Mammary epithelial cell (primary cell): Measurements from ENCODE around the gene MPRIP.

ENCODE experiments used
- CTCF ChIP-seq, 2 donors: IDR thresholded peaks in 1 of 2; conservative IDR thresholded peaks in 1 of 2; 2 replicates each; pipeline ENCODE4 v1.5.1; 2011 to 2012; ENCODE audit warnings: inconsistent platforms in 2 of 2, low read length in 2 of 2, mild to moderate bottlenecking in 2 of 2, control low read depth in 1 of 2, low read depth in 1 of 2; ENCODE audit not compliant: insufficient read depth in 1 of 2; ENCODE audit errors: extremely low read depth in 1 of 2
- EZH2 ChIP-seq: IDR thresholded peaks from 2 replicates; pipeline ENCODE4 v1.6.1; 2012; ENCODE audit warnings: low read length, inconsistent platforms, borderline replicate concordance

- TF ChIP-seq CTCF (conservative IDR thresholded peaks at IDR 0.05 in 1 of 2, IDR thresholded peaks at IDR 0.05 in 1 of 2; ENCODE audit: extremely low read depth in 1 of 2, insufficient read depth in 1 of 2, low read depth in 1 of 2, low read length in 2 of 2) (no peak), EZH2 (no peak)
Measured at GRCh38 chr17:17058304-17058703, 16.0 kb downstream of the MPRIP start.
